OCI-LY3 (cell line): ENCODE data around the gene FCMR.
A peak's percentile ranks its signal among the peaks of the same experiment; 100 is the strongest.

Experiments
- H2AFZ ChIP-seq: fragments of 200-600, 300-600 bp; shearing (Covaris generic); 2 replicates; pipeline ENCODE4 v1.6.0; 2014; ENCODE audit warnings: antibody characterized with exemption, low read depth, low read length
- H3K27ac ChIP-seq: fragments of 200-600, 300-600 bp; sonication (generic); 2 replicates; pipeline ENCODE4 v1.5.1; 2014; ENCODE audit warnings: mild to moderate bottlenecking, low read length, moderate library complexity, mixed read lengths
- H3K27me3 ChIP-seq: fragments of 200-600, 300-600 bp; sonication (generic); 2 replicates; pipeline ENCODE4 v1.6.1; 2014; ENCODE audit warnings: low read depth, low read length, mixed read lengths
- H3K36me3 ChIP-seq: fragments of 200-600, 300-600 bp; sonication (generic); replicated peaks from 2 replicates; pipeline ENCODE3; 2014; ENCODE audit warnings: low read depth, low read length, mixed read lengths
- H3K4me1 ChIP-seq: fragments of 300-600, 200-600 bp; sonication (generic); 2 replicates; pipeline ENCODE4 v1.6.1; 2014; ENCODE audit warnings: low read length, mixed read lengths
- H3K4me2 ChIP-seq: fragments of 200-600, 300-600 bp; sonication (generic); 2 replicates; pipeline ENCODE4 v1.6.1; 2014; ENCODE audit warnings: low read length, mixed read lengths
- H3K4me3 ChIP-seq: fragments of 300-600, 200-600 bp; sonication (generic); 2 replicates; pipeline ENCODE4 v1.5.1; 2014; ENCODE audit warnings: antibody characterized with exemption, mild to moderate bottlenecking, low read length, moderate library complexity
- H3K79me2 ChIP-seq: fragments of 300-600, 200-600 bp; shearing (Covaris generic); 2 replicates; pipeline ENCODE4 v1.6.1; 2014; ENCODE audit warnings: mild to moderate bottlenecking, low read length, mixed read lengths
- H3K9ac ChIP-seq: fragments of 300-600, 200-600 bp; shearing (Covaris generic); 2 replicates; pipeline ENCODE4 v1.6.0; 2014; ENCODE audit warnings: mild to moderate bottlenecking, low read length, moderate library complexity
- H3K9me3 ChIP-seq: fragments of 200-600, 300-600 bp; shearing (Covaris generic); 2 replicates; pipeline ENCODE4 v1.6.1; 2014; ENCODE audit warnings: low read length, mixed read lengths; ENCODE audit not compliant: insufficient read depth
- H4K20me1 ChIP-seq: fragments of 200-600, 300-600 bp; sonication (generic); 2 replicates; pipeline ENCODE4 v1.6.1; 2016; ENCODE audit warnings: low read length, mixed read lengths; ENCODE audit not compliant: insufficient read depth
- EZH2phosphoT487 ChIP-seq: fragments of 200-600 bp; shearing (Covaris generic); IDR thresholded peaks from 2 replicates; pipeline ENCODE4 v1.6.1; 2018; ENCODE audit warnings: antibody characterized with exemption, mixed run types, low read depth
- TF ChIP-seq, protein P1 (sequence below): fragments of 200-600, 300-600 bp; sonication (generic); IDR thresholded peaks from 2 replicates; pipeline ENCODE4 v1.5.1; 2014; ENCODE audit warnings: antibody characterized with exemption, low read length, low read depth

The FCMR gene

GRCh38 chr1:206915030-206915735 lies 6.6 kb downstream of the FCMR start:
- Histone ChIP-seq H3K9ac (no peak overlapping the region), H3K9me3 (no peaks in the 10 kb centered on the region), H3K4me2 (no peak overlapping the region), H3K79me2 (no peaks in the 10 kb centered on the region), H4K20me1 (no peaks in the 10 kb centered on the region), H2AFZ (no peak overlapping the region), H3K4me1 (peaks cover 14% of the 10 kb centered on the region), H3K27me3 (peaks cover 4% of the 10 kb centered on the region), H3K4me3 (no peak overlapping the region), H3K36me3 (no peaks in the 10 kb centered on the region), H3K27ac (no peak overlapping the region)
- TF ChIP-seq, protein P1, sequence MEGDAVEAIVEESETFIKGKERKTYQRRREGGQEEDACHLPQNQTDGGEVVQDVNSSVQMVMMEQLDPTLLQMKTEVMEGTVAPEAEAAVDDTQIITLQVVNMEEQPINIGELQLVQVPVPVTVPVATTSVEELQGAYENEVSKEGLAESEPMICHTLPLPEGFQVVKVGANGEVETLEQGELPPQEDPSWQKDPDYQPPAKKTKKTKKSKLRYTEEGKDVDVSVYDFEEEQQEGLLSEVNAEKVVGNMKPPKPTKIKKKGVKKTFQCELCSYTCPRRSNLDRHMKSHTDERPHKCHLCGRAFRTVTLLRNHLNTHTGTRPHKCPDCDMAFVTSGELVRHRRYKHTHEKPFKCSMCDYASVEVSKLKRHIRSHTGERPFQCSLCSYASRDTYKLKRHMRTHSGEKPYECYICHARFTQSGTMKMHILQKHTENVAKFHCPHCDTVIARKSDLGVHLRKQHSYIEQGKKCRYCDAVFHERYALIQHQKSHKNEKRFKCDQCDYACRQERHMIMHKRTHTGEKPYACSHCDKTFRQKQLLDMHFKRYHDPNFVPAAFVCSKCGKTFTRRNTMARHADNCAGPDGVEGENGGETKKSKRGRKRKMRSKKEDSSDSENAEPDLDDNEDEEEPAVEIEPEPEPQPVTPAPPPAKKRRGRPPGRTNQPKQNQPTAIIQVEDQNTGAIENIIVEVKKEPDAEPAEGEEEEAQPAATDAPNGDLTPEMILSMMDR: no peak
- TF ChIP-seq EZH2phosphoT487: no peak

- H3K79me2 ChIP-seq: no peaks in the 10 kb centered on the region
- no peak overlapping the region for H3K4me2 ChIP-seq
- peaks cover 19% of the 10 kb centered on the region for H3K4me1 ChIP-seq
- no peaks in the 10 kb centered on the region for H4K20me1 ChIP-seq
- no peaks in the 10 kb centered on the region for H3K36me3 ChIP-seq
- no peak overlapping the region for H3K27ac ChIP-seq
- TF ChIP-seq, protein P1: no peak
- no peak for TF ChIP-seq EZH2phosphoT487
- no peak overlapping the region for H3K4me3 ChIP-seq
- peaks cover 16% of the 10 kb centered on the region for H3K27me3 ChIP-seq
- no peaks in the 10 kb centered on the region for H3K9me3 ChIP-seq
- H2AFZ ChIP-seq: no peak overlapping the region
- H3K9ac ChIP-seq: no peak overlapping the region
Observed at GRCh38 chr1:206913766-206914537, 7.8 kb downstream of the FCMR start.

DNA sequence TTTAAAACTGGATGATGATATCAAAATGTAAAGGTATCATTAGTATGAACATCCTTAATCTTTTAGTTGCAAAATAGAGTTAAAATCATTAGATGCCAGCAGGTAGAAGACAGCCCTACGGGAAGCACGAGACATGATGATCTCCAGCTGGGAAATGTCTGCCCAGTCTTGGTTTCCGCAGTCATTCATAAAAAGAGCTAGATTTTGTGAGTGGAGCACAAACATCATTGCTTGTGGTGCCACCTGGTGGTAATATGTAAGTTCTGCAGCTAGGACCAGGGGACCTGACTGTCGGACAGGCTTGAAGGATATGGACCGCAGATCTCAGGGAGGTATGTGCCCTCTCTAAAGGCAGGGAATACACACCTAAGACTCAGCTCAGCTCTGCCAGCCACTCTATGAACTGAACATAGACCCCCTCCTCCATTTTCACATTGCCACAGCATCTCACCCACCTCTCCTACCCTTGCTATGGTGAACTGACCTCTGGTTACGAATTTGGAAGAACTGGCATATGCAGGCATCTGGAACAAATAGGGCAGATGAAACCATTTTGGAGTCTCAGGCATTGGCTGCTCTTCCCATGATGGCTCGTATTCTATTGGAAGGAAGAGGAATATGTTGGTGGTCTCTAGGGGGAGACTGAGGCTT lies 9.2 kb downstream of the FCMR start:
- H3K4me3 ChIP-seq: no peak overlapping the region
- H2AFZ ChIP-seq: no peak overlapping the region; the same call in 1 of the 2 replicates
- H3K9ac ChIP-seq: no peak overlapping the region
- H3K27me3 ChIP-seq: peaks cover 22% of the 10 kb centered on the region
- no peak overlapping the region for H3K27ac ChIP-seq
- peaks cover 19% of the 10 kb centered on the region for H3K4me1 ChIP-seq
- H3K4me2 ChIP-seq: peak overlapping the region; percentile 15
- no peak for TF ChIP-seq EZH2phosphoT487
- TF ChIP-seq, protein P1: peak; percentile 95
- no peaks in the 10 kb centered on the region for H3K79me2 ChIP-seq
- H3K9me3 ChIP-seq: no peaks in the 10 kb centered on the region
- H3K36me3 ChIP-seq: no peaks in the 10 kb centered on the region
- H4K20me1 ChIP-seq: no peaks in the 10 kb centered on the region
